ENCODE measurements around the gene NSUN3. TPM values are rescaled to one million over a fixed set of nuclear protein-coding genes. Genes with fewer than 3 reads are reported as not detected.
"Not testable (repeated sequence)": the region's sequence is repeated elsewhere in the genome, so short reads cannot be mapped to it uniquely, and the experiment has no call there.

The NSUN3 gene
- 10 to 100 TPM; 15.4 to 17.1 TPM for total RNA-seq

DNA sequence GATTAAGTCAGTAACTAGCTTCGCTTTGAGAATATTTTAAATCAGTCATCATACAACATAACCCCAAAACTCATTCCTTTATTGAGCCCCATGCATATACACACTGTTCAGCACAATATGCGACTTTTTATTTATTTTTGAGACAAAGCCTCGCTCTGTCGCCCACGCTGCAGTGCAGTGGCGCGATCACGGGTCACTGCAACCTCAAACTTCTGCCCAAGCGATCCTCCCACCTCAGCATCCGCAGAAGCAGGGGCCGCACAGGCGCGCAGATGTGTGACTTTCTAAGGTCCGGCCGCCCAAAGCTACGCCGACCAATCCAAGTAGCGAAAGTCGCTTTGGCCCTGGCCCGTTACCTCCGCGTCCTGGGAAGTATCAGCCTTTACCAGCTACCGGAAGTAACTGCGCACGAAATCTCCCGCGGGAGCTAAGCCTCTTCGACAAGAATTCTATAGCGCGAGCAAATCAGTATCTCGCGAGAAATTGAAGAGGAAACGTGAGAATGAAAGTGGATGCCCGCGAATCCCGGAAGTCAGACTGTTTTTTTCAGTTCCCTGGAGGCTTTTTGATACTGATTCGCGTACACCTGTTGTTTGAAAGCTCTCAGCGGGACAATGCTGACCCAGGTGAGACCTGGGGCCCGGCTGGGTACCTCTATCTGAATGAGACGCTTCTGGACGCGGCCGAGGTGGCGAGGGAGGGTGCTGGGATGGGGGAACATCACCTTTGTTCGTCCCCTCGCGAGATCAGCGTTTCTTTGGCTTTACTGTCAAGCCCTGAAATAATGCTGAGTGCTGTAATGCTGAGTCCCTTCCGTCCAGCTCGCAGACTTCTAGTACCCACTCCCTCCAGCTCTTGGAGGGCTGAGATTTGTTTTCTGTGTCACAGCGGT lies at the start of gene NSUN3, which contains the start of gene DHFR2:
Gene NSUN3, plus strand, starts transcription at position 549 of the 892 bp plus-strand sequence. Its CDS starts 66 bp downstream, at position 615.
Gene DHFR2, minus strand, starts transcription at position 404 of the 892 bp plus-strand sequence. CDS start 1,405 bp downstream, outside the sequence.
- peak within 1 kb of the TSS; percentile 99 for H3K27ac Mint-ChIP-seq
- ATAC-seq (peak; percentile 87), DNase-seq (peak; percentile 88)
- POLR2A ChIA-PET: interaction anchor here (1.0 to 1.7 kb wide), 2 partner anchors 58 to 83 kb away, joined by 5 read pairs; partner anchors contain the start of gene ARL13B
- CTCF ChIA-PET: interaction anchor here (0.6 to 2.3 kb wide), 11 partner anchors 9 to 89 kb away, joined by 3 to 8 read pairs (median 4); partner anchors contain the start of gene PROS1
- intact Hi-C loops (cut with DNase I, micrococcal nuclease): loop anchor here (1.0 kb wide), 3 partner anchors 51 to 82 kb away; partner anchors contain the start of gene ARL13B (in 1 of the 2)
- H3K9me3 Mint-ChIP-seq (ENCODE audit: low read depth): no peaks in the 10 kb centered on the region
- peaks cover 43% of the 10 kb centered on the region for H3K4me1 Mint-ChIP-seq
- peak within 1 kb of the TSS; percentile 92 for H3K4me3 Mint-ChIP-seq
- peaks cover 60% of the 10 kb centered on the region for H3K36me3 Mint-ChIP-seq (ENCODE audit: low read depth)
- H3K27me3 Mint-ChIP-seq: no peaks in the 10 kb centered on the region

DNA sequence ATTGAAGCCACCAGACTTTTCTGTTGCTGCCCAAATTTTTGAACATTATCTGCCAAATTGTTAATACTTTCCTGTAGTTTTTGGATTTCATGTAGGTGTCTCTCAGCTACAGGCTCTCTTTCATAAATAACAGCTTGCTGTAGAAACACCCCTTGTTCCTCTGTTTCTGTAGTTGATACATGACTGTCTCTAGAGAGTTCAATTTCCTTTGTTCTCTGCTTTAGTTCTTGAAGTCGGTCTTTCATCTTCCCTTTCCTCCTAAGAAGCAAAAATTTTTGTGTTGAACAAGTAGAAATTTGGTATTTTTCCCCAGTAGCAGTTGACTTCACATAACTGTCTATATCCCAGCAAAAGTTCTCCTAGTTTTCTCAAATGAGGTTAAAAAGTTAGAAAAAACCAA lies 47.8 kb upstream of the NSUN3 start:
- intact Hi-C loops (cut with DNase I, micrococcal nuclease): no loop called here
- Mint-ChIP-seq H3K4me1 (peaks cover 35% of the 10 kb centered on the region), H3K9me3 (ENCODE audit: low read depth) (no peaks in the 10 kb centered on the region), H3K36me3 (ENCODE audit: low read depth) (peaks cover 10% of the 10 kb centered on the region), H3K27me3 (no peaks in the 10 kb centered on the region), H3K4me3 (no peak overlapping the region), H3K27ac (no peak overlapping the region)
- ChIA-PET CTCF (interaction anchor here (1.9 to 2.0 kb wide), 2 partner anchors 47 to 54 kb away, joined by 4 to 13 read pairs; no protein-coding TSS in a partner anchor), POLR2A (no interaction called here)
- no peak for ATAC-seq
- DNase-seq: no peak

DNA sequence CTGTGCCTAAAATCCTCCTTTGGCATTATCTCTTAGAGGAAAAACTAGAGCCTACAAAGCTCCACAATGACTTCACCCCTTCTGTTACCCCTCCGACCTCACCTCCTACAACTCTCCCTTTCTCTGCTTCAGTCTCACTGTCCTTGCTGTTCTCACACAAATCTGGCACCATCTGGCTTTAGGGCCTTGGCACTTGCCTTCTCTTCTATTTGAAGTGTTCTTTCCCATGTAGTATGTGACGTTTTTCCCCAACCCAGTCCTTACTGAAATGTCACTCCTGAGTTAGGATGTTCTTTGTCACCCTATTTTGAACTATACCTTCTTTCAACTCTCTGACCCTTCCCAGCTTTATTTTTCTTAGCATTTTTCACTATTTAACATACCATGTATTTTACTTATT lies 43.2 kb upstream of the NSUN3 start:
- intact Hi-C loops (cut with DNase I, micrococcal nuclease): no loop called here
- Mint-ChIP-seq H3K27me3 (no peaks in the 10 kb centered on the region), H3K4me1 (peaks cover 6% of the 10 kb centered on the region), H3K4me3 (no peak overlapping the region), H3K9me3 (ENCODE audit: low read depth) (no peaks in the 10 kb centered on the region), H3K27ac (no peak overlapping the region), H3K36me3 (ENCODE audit: low read depth) (peaks cover 4% of the 10 kb centered on the region)
- CTCF ChIA-PET: interaction anchor here (1.1 kb wide), 2 partner anchors 15 to 43 kb away, joined by 4 to 6 read pairs; partner anchors contain the start of genes DHFR2 and NSUN3
- DNase-seq (no peak), ATAC-seq (no peak)
- POLR2A ChIA-PET: no interaction called here

DNA sequence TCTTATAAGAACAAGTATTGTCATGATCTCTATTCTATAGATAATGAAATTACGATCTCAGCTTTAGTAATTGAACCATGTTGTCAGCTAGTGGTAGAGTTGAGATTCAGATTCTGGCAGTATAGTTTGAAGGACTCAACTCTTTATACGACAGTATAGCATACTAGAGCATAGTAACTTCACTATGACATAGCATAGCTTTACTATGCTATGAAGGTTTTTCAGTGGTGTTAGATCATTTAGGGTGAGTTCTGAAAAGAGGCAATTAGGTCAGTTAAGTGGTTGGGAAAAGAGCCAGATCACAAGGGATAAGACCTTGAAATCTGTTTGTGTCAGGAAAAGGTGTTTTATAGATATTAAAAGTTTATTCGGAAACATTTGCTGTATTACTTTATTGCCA lies 42.6 kb upstream of the NSUN3 start:
- H3K27ac Mint-ChIP-seq: no peak overlapping the region
- CTCF ChIA-PET: interaction anchor here (0.6 to 1.2 kb wide), 4 partner anchors 16 to 112 kb away, joined by 3 to 6 read pairs (median 4); partner anchors contain the start of genes DHFR2 and NSUN3
- DNase-seq: no peak

DNA sequence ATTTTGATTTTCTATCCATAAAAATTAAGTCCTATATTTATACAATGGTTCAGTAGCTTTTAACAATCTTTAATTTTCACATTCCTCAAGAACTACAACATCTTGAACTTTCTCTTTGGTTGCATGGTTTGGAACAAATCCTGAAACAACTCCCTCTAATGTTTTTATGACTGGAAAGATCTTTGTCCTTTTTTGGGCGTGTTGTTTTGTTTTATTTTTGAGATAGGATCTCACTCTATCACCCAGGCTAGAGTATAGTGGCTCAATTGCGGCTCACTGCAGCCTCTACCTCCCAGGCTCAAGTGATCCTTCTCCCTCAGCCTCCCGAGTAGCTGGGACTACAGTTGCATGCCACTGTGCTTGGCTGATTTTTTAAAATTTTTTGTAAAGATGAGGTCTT lies 38.5 kb upstream of the NSUN3 start:
- intact Hi-C loops (cut with DNase I, micrococcal nuclease): no loop called here
- Mint-ChIP-seq H3K4me1 (no peaks in the 10 kb centered on the region), H3K27ac (no peak overlapping the region), H3K27me3 (no peaks in the 10 kb centered on the region), H3K36me3 (ENCODE audit: low read depth) (no peaks in the 10 kb centered on the region), H3K4me3 (no peak overlapping the region), H3K9me3 (ENCODE audit: low read depth) (no peaks in the 10 kb centered on the region)
- ChIA-PET POLR2A (no interaction called here), CTCF (interaction anchor here (0.8 kb wide), 1 partner anchor 12 kb away, joined by 4 read pairs; no protein-coding TSS in a partner anchor)
- ATAC-seq: no peak
- DNase-seq: no peak

More for the DNA sequence above, 42.6 kb upstream of the NSUN3 start:
- Mint-ChIP-seq H3K4me3 (no peak overlapping the region), H3K9me3 (ENCODE audit: low read depth) (no peaks in the 10 kb centered on the region), H3K27me3 (no peaks in the 10 kb centered on the region), H3K4me1 (no peaks in the 10 kb centered on the region), H3K36me3 (ENCODE audit: low read depth) (peaks cover 2% of the 10 kb centered on the region)
- POLR2A ChIA-PET: no interaction called here
- ATAC-seq: no peak
- intact Hi-C loops (cut with DNase I, micrococcal nuclease): no loop called here

DNA sequence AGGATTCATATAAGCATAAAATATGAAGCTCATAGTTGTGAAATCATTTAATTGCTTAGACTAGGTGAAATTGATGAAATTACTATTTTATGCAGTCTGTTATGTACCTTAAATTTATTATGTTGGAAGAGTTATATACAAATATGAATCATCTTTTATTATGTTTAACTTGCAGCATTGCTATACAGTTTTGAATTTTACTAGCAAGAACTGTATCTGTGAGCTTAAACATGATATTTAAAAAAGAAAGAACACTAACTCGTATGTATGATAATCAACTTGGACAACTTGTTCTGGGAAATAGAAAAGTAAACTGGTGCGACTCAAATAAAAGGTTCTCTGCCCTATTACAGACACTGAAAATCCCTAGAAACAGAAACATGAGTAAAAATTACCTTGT lies 36.2 kb upstream of the NSUN3 start:
- H3K4me3 Mint-ChIP-seq: no peak overlapping the region
- H3K27me3 Mint-ChIP-seq: no peaks in the 10 kb centered on the region
- no peaks in the 10 kb centered on the region for H3K36me3 Mint-ChIP-seq (ENCODE audit: low read depth)

DNA sequence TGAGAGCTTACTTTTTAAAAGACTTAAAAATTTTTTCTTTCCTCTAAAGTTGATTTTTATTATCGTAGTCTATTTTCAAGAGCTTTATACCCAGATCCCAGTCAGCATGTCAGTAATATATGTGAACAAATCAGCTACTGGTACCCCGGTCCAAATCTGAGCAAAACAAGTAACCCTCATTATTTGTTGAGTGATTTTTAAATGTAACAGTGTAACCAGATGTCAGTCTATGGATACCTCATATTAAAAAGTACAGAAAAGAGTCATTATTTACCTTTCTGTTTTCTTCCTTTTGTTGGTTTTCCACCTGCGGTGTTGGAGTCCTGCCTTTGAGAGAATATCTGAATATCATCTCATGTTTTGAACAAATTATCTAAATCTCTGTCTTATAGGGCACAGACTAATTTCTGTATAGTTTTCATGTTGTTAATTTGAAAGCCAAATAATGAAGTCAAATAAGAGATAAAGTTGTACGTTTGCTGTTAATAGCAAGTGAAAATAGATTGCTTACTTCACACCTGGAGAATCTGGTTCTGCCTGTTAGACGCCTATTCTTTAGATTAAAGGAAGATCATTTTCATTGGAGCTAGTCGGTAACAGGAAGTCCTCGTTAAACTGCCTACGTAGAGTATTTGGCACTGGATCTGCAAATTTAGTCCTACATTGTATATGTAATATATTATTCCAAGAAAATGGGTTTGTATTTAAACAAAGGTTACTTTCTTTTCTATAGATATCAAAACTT lies 34.6 kb upstream of the NSUN3 start, which contains the start of gene STX19:
Gene STX19, minus strand, starts transcription at position 505 of the 745 bp plus-strand sequence. CDS start 13,328 bp downstream, outside the sequence.
- ChIA-PET POLR2A (no interaction called here), CTCF (interaction anchor here (1.4 kb wide), 2 partner anchors 8 to 9 kb away, joined by 3 to 4 read pairs; no protein-coding TSS in a partner anchor)
- Mint-ChIP-seq H3K9me3 (ENCODE audit: low read depth) (no peaks in the 10 kb centered on the region), H3K27me3 (no peaks in the 10 kb centered on the region), H3K4me1 (no peaks in the 10 kb centered on the region), H3K4me3 (no peak within 1 kb of the TSS), H3K27ac (no peak within 1 kb of the TSS), H3K36me3 (ENCODE audit: low read depth) (peaks cover 4% of the 10 kb centered on the region)
- no peak for ATAC-seq
- DNase-seq: no peak
- intact Hi-C loops (cut with DNase I, micrococcal nuclease): no loop called here

More for the DNA sequence above, 36.2 kb upstream of the NSUN3 start:
- H3K9me3 Mint-ChIP-seq (ENCODE audit: low read depth): no peaks in the 10 kb centered on the region
- ChIA-PET POLR2A (no interaction called here), CTCF (interaction anchor here (1.3 kb wide), 1 partner anchor 13 kb away, joined by 3 read pairs; no protein-coding TSS in a partner anchor)
- DNase-seq: no peak
- H3K27ac Mint-ChIP-seq: no peak overlapping the region
- no peak for ATAC-seq
- no peaks in the 10 kb centered on the region for H3K4me1 Mint-ChIP-seq
- intact Hi-C loops (cut with DNase I, micrococcal nuclease): no loop called here

DNA sequence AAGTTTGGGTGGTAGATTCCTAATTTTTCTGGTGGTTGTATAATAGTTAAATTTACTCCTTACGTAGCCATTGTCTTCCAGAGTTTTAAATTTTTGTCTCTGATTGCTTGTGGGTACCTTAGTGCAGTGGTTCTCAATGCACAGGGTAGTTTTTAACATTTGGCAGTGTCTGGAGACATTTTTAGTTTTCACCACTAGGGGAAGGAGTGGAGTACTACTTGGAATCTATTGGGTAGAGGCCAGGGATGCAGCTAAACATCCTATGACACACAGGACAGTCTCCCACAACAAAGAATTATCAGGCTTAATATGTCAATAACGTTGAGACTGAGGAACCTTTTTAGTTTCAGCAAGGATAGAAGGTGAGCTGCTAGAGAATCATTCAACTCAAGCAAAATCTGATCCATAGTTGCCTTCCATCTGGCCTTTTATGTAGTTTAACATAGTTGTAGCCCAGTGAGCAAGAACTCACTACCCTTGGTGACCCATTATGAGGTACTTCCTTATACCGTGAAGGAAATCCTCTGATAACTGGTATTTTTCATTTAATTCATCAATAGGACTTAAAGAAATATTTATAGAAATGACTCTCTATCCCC lies 25.9 kb upstream of the NSUN3 start:
- H3K4me1 Mint-ChIP-seq: no peaks in the 10 kb centered on the region
- CTCF ChIA-PET: interaction anchor here (0.7 to 1.9 kb wide), 9 partner anchors 9 to 26 kb away, joined by 3 to 7 read pairs (median 4); partner anchors contain the start of genes DHFR2, NSUN3 and STX19

DNA sequence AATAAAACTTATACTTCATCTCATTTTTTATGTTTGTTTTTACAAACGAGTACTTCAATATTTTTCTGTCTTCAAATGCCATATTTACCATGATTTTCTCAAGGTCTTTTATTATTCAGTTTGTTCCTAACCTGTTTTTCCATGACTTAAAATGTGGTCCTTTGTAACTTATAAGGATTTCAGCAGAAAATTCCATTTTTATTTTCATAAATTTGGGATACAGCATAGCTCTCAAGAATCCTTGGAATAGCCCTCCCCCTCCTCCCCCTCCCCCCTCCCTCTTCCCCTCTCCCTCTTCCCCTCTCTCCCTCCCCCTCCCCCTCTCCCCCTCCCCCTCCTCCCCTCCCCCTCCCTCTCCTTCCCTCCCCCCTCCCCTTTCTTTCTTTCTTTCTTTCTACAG lies 19.6 kb upstream of the NSUN3 start:
- Mint-ChIP-seq H3K9me3 (ENCODE audit: low read depth) (no peaks in the 10 kb centered on the region), H3K4me3 (no peak overlapping the region), H3K27ac (no peak overlapping the region), H3K27me3 (no peaks in the 10 kb centered on the region), H3K36me3 (ENCODE audit: low read depth) (peaks cover 16% of the 10 kb centered on the region), H3K4me1 (peaks cover 2% of the 10 kb centered on the region)
- ATAC-seq (no peak), DNase-seq (no peak)
- intact Hi-C loops (cut with DNase I, micrococcal nuclease): loop anchor here in 1 of 2 experiments (2.0 kb wide), 1 partner anchor 32 kb away; no protein-coding TSS in a partner anchor
- ChIA-PET POLR2A (no interaction called here), CTCF (no interaction called here)

More for the DNA sequence above, 25.9 kb upstream of the NSUN3 start:
- Mint-ChIP-seq H3K36me3 (ENCODE audit: low read depth) (peaks cover 5% of the 10 kb centered on the region), H3K4me3 (no peak overlapping the region), H3K27me3 (no peaks in the 10 kb centered on the region), H3K27ac (no peak overlapping the region), H3K9me3 (ENCODE audit: low read depth) (no peaks in the 10 kb centered on the region)
- ATAC-seq: peak; percentile 49
- no peak for DNase-seq
- POLR2A ChIA-PET: no interaction called here
- intact Hi-C loops (cut with DNase I, micrococcal nuclease): no loop called here

DNA sequence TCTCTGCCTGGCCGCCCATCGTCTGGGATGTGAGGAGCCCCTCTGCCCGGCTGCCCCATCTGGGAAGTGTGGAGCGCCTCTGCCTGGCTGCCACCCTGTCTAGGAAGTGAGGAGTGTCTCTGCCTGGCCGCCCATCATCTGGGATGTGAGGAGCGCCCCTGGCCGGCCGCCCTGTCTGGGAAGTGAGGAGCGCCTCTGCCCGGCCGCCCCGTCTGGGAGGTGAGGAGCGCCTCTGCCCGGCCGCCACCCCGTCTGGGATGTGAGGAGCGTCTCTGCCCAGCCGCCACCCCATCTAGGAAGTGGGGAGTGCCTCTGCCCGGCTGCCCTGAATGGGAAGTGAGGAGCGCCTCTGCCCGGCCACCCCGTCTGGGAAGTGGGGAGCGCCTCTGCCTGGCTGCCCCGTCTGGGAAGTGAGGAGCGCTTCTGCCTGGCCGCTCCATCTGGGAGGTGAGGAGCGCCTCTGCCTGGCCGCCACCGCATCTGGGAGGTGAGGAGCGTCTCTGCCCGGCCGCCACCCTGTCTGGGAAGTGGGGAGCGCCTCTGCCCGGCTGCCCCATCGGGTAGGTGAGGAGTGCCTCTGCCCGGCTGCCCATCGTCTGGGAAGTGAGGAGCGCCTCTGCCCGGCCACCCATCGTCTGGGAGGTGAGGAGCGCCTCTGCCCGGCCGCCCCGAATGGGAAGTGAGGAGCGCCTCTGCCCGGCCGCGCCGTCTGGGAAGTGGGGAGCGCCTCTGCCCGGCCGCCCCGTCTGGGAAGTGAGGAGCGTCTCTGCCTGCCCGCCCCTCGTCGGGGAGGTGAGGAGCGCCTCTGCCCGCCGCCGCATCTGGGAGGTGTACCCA lies 18.5 kb upstream of the NSUN3 start:
- peaks cover 17% of the 10 kb centered on the region for H3K36me3 Mint-ChIP-seq (ENCODE audit: low read depth)
- POLR2A ChIA-PET; H3K27ac Mint-ChIP-seq; CTCF ChIA-PET; ATAC-seq; intact Hi-C loops (cut with DNase I, micrococcal nuclease); DNase-seq; H3K4me1 Mint-ChIP-seq; H3K27me3 Mint-ChIP-seq; H3K9me3 Mint-ChIP-seq (ENCODE audit: low read depth); H3K4me3 Mint-ChIP-seq: not testable (repeated sequence)
